SU-DHL-6 (cell line): Measurements from ENCODE around the gene DCAF10.

Experiments
- EZH2phosphoT487 ChIP-seq: fragments of 200-600 bp; sonication (generic), shearing (Covaris generic); conservative IDR thresholded peaks from 2 replicates; pipeline ENCODE4 v1.6.1; 2018; ENCODE audit warnings: mild to moderate bottlenecking, antibody characterized with exemption, low read length, moderate library complexity, mixed read lengths
- TF ChIP-seq, protein P1 (sequence below): fragments of 200-600 bp; sonication (generic); IDR thresholded peaks from one replicate; pipeline ENCODE4 v1.5.1; 2017; ENCODE audit warnings: antibody characterized with exemption, mild to moderate bottlenecking, low read length, moderate library complexity; ENCODE audit not compliant: insufficient read depth, poor library complexity, severe bottlenecking

DNA sequence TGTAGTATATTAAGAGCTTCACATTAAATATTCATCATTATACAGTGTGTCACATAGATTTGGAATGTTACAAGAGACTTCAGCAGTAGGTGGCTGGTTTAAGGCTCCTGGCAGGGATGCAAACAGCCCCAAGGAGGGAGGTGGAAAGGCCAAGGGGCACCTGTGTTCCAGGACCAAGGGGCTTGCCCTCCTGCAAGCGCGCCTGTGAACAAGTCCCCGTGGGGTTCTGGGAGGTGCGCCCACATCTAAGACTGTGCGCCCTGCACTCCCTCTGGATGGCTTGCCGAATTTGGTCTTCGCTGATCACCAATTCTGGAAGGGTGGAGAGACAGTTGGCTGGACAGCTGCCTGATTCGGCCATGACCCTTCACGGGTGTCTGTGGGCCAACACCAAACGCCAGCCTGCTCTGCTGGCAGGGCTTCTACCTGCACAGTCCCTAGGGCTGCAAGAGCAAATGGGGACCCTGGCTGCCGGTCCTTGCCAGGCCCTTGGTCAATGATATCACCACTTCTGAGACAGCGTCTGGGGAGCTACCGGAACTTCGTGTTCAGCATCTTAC is 115.4 kb downstream of the DCAF10 start:
- TF ChIP-seq, protein P1, sequence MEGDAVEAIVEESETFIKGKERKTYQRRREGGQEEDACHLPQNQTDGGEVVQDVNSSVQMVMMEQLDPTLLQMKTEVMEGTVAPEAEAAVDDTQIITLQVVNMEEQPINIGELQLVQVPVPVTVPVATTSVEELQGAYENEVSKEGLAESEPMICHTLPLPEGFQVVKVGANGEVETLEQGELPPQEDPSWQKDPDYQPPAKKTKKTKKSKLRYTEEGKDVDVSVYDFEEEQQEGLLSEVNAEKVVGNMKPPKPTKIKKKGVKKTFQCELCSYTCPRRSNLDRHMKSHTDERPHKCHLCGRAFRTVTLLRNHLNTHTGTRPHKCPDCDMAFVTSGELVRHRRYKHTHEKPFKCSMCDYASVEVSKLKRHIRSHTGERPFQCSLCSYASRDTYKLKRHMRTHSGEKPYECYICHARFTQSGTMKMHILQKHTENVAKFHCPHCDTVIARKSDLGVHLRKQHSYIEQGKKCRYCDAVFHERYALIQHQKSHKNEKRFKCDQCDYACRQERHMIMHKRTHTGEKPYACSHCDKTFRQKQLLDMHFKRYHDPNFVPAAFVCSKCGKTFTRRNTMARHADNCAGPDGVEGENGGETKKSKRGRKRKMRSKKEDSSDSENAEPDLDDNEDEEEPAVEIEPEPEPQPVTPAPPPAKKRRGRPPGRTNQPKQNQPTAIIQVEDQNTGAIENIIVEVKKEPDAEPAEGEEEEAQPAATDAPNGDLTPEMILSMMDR, result no peak
- TF ChIP-seq EZH2phosphoT487, result no peak
